Spinal cord (tissue), 10 donors: ENCODE data around the gene TMEM62. TPM values are rescaled to one million over a fixed set of nuclear protein-coding genes. Genes with fewer than 3 reads are reported as not detected.

Experiments
- DNase-seq, 6 donors: peaks; one replicate each; pipeline versions ENCODE4 v3.0.0 to v3.0.0-alpha.2; 2013 to 2015; ENCODE audit warnings: low spot score in 6 of 6, low read depth in 4 of 6
- H3K27ac ChIP-seq: one replicate; pipeline ENCODE4 v1.5.1; 2013; ENCODE audit warnings: low read depth, low read length, control low read depth
- H3K27me3 ChIP-seq: one replicate; pipeline ENCODE4 v1.6.1; 2013; ENCODE audit warnings: low read length; ENCODE audit not compliant: control insufficient read depth, insufficient read depth
- H3K36me3 ChIP-seq: one replicate; pipeline ENCODE4 v1.6.1; 2013; ENCODE audit warnings: low read length; ENCODE audit not compliant: control insufficient read depth, insufficient read depth
- H3K4me1 ChIP-seq: one replicate; pipeline ENCODE4 v1.6.1; 2013; ENCODE audit warnings: low read length; ENCODE audit not compliant: control insufficient read depth, insufficient read depth
- H3K4me3 ChIP-seq: one replicate; pipeline ENCODE4 v1.5.1; 2013; ENCODE audit warnings: low read depth, low read length, control low read depth
- H3K9me3 ChIP-seq: one replicate; pipeline ENCODE4 v1.6.1; 2013; ENCODE audit warnings: low read length; ENCODE audit not compliant: control insufficient read depth, insufficient read depth
- WGBS: methylation state at CpG from one replicate; pipeline ENCODE4 v1.1.5; 2013; ENCODE audit warnings: missing lambda C conversion rate; ENCODE audit not compliant: insufficient coverage; 5-methylcytosine and 5-hydroxymethylcytosine counted together
- long read RNA-seq, 4 donors: transcript quantifications; one replicate each; lab custom pipeline, GENCODE V29; 2026
- polyA plus RNA-seq, 2 donors: library from polyadenylated mRNA; unstranded; fragments of 120-200 nt; gene quantifications; one replicate each; pipeline ENCODE4 v1.2.1, GENCODE V29; 2013; ENCODE audit not compliant: insufficient read length in 2 of 2
- total RNA-seq, 2 donors: library from RNA; depleted of rRNA in 1 of 2; stranded (reverse); fragments of 120-200 nt in 1 of 2; fragments of >200 nt in 1 of 2; gene quantifications; one replicate each; pipeline versions ENCODE4 v1.2.3 to v1.2.4, GENCODE V29; 2013 to 2014
- donor health status: healthy.

The TMEM62 gene
- total RNA-seq (10 to 100 TPM; 14.8 to 27.3 TPM), polyA plus RNA-seq (10 to 100 TPM; 23.1 to 28.3 TPM)
- long read RNA-seq, donor 1, partial matches to known transcripts = 7 of 9 reads
- long read RNA-seq, donor 1, other reads (novel, unspliced or antisense) = 0 of 9 reads
- long read RNA-seq, donor 2, partial matches to known transcripts = 0 of 1 reads
- long read RNA-seq, donor 2, other reads (novel, unspliced or antisense) = 0 of 1 reads
- long read RNA-seq, donor 3 = 0 reads
- long read RNA-seq, donor 4, partial matches to known transcripts = 0 of 1 reads
- long read RNA-seq, donor 4, other reads (novel, unspliced or antisense) = 0 of 1 reads

DNA sequence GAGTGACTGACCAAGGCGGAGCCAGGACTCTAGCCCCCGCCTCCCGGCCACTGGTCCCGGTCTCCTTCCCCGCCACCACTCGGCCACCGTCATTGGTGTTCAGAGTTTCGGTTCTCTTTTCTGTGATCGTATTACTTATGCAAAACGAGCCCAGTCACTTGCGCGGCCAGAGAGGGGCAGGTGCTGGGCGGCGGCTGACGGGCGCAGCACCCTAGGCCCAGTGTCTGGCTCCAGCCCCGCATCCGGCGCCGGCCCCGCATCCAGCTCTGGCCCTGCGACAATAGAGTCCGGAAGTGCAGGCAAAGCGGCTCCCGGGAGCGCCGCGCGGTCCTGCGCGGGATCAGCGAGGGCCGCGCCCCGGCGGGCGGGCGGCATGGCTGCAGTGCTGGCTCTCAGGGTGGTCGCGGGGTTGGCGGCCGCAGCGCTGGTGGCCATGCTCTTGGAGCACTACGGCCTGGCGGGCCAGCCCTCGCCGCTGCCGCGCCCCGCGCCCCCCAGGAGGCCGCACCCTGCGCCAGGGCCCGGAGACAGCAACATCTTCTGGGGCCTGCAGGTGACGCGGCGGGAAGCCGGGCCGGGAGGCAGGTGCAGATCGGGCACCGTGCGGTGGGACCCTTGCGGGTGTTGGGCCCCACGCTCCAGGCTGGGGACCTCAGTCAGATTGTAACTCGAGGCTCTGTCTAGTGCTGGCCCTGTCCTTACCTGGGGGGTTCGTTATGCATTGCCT, at the start of gene TMEM62:
Gene TMEM62, plus strand, starts transcription at position 157 of the 727 bp plus-strand sequence. Its CDS starts 217 bp downstream, at position 374.
- Histone ChIP-seq H3K4me3 (peak within 1 kb of the TSS; percentile 66), H3K36me3 (peaks cover 13% of the 10 kb centered on the region), H3K27ac (peak within 1 kb of the TSS; percentile 2), H3K4me1 (peaks cover 11% of the 10 kb centered on the region), H3K9me3 (no peaks in the 10 kb centered on the region), H3K27me3 (no peaks in the 10 kb centered on the region)
- under 1% methylated on average over 66 of the region's 66 CpGs for WGBS
- peak in 5 of 6 donors; percentile 35 to 83 (median 46) for DNase-seq

DNA sequence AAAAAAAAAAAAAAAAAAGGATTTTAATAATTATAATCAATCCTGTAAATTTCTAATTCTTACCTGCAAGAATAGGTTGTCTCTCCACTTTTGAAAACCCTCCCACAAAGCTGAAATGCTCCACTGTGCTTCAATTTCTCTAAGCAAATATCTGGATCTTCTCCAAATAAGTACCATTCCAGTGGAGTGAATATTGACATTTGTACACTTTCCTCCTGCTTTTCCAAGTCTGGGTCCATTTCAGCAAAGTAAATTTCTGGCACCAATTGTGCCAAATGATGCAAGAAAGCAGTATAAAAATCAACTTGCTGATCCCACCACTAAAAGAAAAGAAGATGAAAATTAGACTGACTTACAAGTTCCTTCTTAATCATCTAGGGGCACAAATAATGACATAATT, 47.5 kb upstream of the TMEM62 start:
- Histone ChIP-seq H3K4me1 (no peaks in the 10 kb centered on the region), H3K27ac (no peak overlapping the region), H3K27me3 (no peaks in the 10 kb centered on the region), H3K4me3 (no peak overlapping the region), H3K9me3 (no peaks in the 10 kb centered on the region), H3K36me3 (peaks cover 20% of the 10 kb centered on the region)
- DNase-seq = no peak

DNA sequence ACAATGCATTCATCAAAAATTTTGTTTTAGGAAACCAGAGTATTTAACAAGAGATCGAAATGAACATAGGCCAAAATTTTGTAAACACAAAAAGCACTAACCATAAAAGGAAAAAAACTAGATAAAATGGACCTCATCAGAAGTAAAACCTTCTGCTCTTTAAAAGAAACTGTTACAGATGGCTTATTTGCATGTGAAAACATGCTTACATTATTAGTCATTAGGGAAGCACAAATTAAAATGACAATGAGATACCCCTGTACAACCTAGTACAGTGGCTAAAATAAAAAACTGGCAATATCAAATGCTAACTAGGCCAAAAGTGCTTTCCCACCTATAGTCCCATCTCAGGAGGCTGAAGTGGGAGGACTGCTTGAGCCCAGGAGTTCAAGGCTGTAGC, 46.8 kb upstream of the TMEM62 start:
- DNase-seq = peak in 1 of 6 donors; percentile 6
- no peak overlapping the region for H3K27ac ChIP-seq
- WGBS = no CpG with 5 or more reads among the region's 1 CpG
- H3K9me3 ChIP-seq = no peaks in the 10 kb centered on the region
- peaks cover 17% of the 10 kb centered on the region for H3K36me3 ChIP-seq
- no peak overlapping the region for H3K4me3 ChIP-seq
- no peaks in the 10 kb centered on the region for H3K4me1 ChIP-seq
- no peaks in the 10 kb centered on the region for H3K27me3 ChIP-seq

DNA sequence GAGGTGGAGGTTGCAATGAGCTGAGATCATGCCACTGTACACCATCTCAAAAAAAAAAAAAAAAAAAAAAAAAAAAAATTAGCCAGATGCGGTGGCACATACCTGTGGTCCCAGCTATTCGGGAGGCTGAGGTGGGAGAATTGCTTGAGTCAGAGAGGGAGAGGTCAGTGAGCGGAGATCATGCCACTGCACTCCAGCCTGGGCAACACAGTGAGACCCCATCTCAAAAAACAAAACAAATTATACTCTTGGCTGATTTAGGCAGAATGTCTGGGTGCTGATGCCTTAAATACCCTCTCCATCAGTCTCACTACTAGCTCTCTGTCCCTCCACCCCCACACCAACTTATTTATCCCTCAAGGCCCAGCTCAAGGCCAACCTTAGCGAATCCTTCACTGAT, 41.5 kb upstream of the TMEM62 start:
- no CpG with 5 or more reads among the region's 4 CpGs for WGBS
- Histone ChIP-seq H3K9me3 (no peaks in the 10 kb centered on the region), H3K27me3 (no peaks in the 10 kb centered on the region), H3K36me3 (peaks cover 6% of the 10 kb centered on the region), H3K4me1 (no peaks in the 10 kb centered on the region), H3K27ac (no peak overlapping the region), H3K4me3 (no peak overlapping the region)
- DNase-seq = no peak

DNA sequence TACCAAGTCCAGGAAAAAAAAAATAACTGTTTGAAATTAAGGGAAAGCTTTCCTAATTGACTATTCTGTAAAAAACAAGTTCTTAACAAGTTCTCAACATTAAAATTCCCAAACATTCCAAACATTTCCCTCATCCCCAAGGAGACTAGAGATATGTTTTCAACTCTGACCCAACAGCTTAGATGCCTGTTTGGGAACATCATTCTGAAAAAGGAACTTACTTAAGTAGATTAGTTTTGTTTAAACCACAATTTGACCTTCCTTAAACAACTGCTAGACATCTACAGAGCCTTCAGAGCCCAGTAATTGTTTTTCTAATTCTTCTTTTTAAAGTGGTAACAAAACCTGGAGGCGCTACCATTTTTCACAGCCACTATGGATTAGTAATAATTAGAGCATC, 40.4 kb upstream of the TMEM62 start:
- DNase-seq = no peak
- no peaks in the 10 kb centered on the region for H3K9me3 ChIP-seq
- H3K4me1 ChIP-seq = no peaks in the 10 kb centered on the region
- no peak overlapping the region for H3K27ac ChIP-seq
- no peak overlapping the region for H3K4me3 ChIP-seq
- WGBS = no CpG with 5 or more reads among the region's 1 CpG
- no peaks in the 10 kb centered on the region for H3K27me3 ChIP-seq
- peaks cover 6% of the 10 kb centered on the region for H3K36me3 ChIP-seq

DNA sequence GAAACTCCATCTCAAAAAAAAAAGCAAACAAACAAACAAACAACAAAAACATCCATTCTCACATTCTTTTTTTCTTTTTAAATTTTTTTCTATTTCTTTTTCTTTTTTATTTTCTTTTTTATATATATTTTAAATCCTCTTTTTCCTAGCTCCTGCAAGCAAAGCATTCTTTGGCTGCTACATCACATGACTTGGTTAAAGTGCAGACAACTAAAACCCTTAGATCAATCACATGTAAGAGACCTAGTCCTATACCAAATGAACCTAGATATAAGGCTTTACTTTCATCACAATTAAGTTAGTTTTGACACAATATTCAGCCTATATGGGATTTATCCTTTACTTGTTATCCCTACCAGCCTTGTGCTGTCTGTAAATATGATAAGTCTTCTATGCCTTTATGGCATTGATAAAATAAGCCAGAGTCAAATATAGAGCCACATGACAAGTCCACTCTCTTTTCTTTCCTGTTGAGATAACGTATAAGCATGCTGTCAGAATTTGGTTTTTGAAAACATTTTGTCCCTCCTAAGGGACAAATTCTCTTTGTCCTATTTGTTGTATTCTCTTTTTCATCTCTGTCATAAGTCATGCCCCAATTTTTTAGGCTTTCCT, 38.9 kb upstream of the TMEM62 start:
- no CpG with 5 or more reads among the region's 1 CpG for WGBS
- Histone ChIP-seq H3K4me1 (no peaks in the 10 kb centered on the region), H3K9me3 (no peaks in the 10 kb centered on the region)

DNA sequence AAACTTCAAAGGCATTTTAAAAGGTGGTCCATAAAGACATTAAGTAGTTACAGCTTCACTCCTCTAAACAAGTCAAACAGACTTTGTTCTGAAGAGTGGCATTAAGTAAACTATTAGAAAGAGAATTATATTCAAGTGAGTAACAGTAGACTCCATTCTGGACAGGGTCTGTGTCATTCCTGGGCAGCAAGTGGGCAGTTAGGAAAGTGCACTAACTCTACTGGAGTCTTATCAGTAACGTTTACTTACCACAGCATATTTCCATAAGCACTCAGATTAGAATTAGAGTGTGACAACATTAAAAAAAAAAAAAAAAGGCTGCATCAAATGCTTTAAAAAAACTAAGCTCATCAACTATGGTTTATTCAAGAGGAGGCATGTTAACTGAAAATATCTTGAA, 38.1 kb upstream of the TMEM62 start:
- WGBS = no CpG with 5 or more reads among the region's 1 CpG
- H3K4me3 ChIP-seq = no peak overlapping the region
- peaks cover 12% of the 10 kb centered on the region for H3K36me3 ChIP-seq
- no peak overlapping the region for H3K27ac ChIP-seq
- no peaks in the 10 kb centered on the region for H3K4me1 ChIP-seq
- DNase-seq = no peak
- no peaks in the 10 kb centered on the region for H3K9me3 ChIP-seq
- H3K27me3 ChIP-seq = no peaks in the 10 kb centered on the region

More for the DNA sequence above, 38.9 kb upstream of the TMEM62 start:
- H3K36me3 ChIP-seq = peaks cover 6% of the 10 kb centered on the region
- H3K27me3 ChIP-seq = no peaks in the 10 kb centered on the region
- DNase-seq = no peak
- no peak overlapping the region for H3K27ac ChIP-seq
- H3K4me3 ChIP-seq = no peak overlapping the region

DNA sequence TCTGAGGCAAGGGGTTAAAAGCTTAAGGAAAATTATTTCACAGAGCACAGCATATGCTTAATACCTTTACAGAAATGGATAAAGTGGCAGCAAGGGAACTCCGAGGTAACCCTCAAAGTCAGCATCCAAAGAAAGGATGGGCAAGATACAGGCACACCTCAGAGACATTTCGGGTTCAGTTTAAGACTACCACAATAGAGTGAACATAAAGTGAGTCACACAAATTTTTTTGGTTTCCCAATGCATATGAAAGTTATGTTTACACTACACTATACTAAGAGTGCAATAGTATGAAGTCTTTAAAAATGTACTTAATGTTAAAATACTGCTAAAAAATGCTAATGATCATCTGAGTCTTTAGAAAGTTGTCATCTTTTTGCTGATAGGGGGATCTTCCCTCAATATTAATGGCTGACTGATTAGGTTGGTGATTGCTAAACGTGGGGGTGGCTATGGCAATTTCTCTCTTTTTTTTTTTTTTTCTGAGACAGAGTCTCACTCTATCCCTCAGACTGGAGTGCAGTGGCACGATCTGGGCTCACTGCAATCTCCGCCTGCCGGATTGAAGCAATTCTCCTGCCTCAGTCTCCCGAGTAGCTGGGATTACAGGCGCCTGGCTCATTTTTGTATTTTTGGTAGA, 37.6 kb upstream of the TMEM62 start:
- H3K27me3 ChIP-seq = no peaks in the 10 kb centered on the region
- H3K27ac ChIP-seq = no peak overlapping the region
- peaks cover 16% of the 10 kb centered on the region for H3K36me3 ChIP-seq
- no peak for DNase-seq
- no peak overlapping the region for H3K4me3 ChIP-seq
- no peaks in the 10 kb centered on the region for H3K4me1 ChIP-seq
- WGBS = 88% methylated on average over 4 of the region's 8 CpGs
- H3K9me3 ChIP-seq = no peaks in the 10 kb centered on the region

DNA sequence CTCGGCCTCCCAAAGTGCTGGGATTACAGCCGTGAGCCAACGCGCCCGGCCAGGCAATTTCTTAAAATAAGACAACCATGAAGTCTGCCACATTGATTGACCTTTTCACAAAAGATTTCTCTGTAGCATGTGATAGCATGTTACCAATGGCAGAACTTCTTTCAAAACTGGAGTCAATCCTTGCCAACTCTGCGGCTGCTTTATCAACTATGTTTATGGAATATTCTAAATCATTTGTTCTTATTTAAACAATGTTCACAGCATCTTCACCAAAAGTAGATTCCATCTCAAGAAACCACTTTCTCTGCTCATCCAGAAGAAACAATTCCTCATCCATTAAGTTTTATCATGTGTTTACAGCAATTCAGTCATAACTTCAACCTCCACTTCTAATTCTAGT, 37.0 kb upstream of the TMEM62 start:
- Histone ChIP-seq H3K27me3 (no peaks in the 10 kb centered on the region), H3K4me3 (no peak overlapping the region), H3K9me3 (no peaks in the 10 kb centered on the region), H3K27ac (no peak overlapping the region), H3K36me3 (peaks cover 19% of the 10 kb centered on the region), H3K4me1 (no peaks in the 10 kb centered on the region)
- DNase-seq = no peak
- 100% methylated on average over 5 of the region's 6 CpGs for WGBS
